ENCODE results near the gene PAQR4.

PAQR4 gene

DNA sequence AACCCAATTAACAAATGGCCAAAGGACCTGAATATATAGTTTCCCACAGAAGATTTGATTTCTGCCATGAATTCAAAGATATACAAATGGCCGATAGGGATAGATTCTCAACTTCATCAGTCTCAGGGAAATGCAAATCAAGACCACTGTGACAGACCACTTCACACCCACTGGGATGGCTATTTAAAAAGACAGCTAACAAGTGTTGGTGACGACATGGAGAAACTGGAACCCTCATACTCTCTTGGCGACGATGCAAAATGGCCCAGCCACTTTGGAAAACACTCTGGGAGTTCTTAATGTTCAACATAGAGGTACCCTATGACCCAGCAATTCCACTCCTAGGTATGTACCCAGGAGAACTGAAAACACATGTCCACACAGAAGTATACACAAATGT lies 22.5 kb upstream of the PAQR4 start:
- DNase-seq, result no peak

DNA sequence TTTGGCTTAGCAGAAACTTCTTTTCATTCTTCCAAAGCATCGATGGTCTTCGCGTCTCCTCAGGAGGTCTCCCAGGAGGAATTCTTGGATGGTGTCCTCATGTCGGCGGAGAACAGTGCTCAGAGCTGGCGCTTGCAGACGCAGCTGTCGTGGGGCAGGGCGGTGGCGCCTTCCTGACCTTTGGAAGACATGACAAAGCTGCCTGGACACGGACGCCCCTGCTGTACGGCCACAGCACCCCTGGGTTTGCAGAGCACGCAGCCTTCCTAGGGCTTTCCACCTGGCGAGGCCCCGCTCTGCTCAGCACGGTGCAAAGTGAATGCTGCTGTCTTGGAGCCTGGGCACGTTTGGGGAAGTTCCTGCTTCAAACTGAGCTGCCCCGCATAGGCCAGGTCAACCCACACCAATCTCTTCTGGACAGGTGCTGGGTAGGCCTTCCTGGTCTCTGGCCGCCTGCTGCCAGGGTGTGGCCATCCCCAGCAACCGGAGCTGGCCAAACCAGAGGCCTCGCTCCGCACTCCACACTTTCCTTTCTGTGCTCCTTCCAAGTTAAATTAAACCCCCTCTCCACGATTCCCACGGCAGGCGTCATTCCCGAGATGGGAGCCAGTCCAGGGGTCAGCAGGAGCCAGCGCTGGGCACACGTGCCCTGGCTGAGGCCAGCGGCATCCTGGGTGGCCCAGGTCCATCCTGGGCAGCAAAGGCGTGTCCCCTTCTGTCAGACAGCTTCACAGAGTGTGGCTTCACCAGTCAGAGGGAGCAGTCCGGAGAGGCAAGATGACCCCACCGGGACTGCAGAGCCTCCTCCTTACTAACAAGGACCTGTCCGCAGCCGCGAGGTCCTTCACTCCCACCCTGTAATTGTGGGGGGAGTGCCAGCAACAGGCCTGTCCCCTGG lies 20.1 kb upstream of the PAQR4 start:
- DNase-seq, result no peak

DNA sequence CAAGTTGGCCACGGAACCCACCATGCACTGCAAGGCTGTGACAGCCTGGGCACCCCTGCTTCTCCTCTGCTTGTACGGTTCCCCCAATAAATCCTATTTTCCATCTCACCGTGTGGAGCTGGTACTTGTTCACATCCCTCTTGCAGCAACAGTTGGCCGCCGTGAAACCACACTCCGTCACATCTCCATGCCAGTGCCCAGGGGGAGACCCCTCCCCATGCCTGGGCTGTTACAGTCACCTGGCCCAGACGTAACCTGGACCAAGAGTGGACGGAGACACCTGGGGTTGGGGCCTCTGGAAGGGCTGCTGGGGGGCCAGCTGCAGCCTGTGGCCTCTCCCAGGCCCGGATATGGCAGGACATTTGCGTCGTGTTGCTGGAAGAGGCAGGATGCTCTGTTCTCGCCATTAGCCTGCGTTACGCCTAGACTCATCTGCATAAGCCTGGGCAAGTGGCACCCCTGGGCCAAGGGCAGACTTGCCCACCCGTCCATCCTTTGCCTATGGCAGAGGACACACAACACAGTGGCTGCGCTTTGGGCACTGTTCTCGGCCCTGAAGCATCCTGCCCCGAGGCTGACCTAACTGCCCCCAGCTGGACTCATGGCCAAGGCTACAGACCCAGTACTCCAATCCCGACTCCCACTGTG lies 19.3 kb upstream of the PAQR4 start:
- DNase-seq, result no peak

DNA sequence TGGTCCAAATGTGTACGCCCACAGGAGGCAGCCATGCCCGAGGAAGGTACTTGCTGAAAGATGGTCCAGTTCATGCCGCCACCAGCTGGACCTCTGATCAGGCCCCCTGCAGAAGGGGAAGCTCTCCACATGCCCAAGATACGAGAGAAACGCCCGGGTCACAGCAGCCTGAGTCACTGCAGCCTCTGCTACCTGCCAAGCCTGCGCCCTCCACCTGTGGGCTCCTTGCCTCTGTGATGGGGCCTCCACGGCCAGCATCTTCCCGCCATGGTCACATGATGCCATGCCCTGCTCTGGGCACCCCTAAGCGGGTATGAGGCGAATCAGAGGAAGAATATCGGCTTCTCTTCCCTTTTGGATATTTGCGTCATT lies 18.8 kb upstream of the PAQR4 start:
- DNase-seq, result no peak

DNA sequence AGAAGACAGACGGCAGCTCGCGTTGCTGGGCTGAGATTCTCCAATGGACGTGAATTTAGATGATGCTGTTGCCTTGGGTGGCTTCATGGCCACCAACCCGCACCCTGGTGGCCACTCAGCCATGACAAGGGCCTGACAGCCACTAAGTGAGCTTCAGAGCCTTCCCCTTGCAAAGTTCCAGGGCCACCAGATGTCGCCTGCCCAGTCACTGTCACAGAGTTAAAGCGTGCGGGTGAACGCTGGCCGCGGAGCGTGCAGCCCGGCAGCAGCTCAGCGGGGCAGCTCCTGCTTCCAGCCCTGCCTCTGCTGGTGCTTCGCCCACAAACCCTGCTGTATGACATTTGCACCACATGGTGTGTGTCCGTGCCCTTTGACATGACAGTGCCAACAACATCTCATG lies 18.4 kb upstream of the PAQR4 start:
- DNase-seq, result no peak

DNA sequence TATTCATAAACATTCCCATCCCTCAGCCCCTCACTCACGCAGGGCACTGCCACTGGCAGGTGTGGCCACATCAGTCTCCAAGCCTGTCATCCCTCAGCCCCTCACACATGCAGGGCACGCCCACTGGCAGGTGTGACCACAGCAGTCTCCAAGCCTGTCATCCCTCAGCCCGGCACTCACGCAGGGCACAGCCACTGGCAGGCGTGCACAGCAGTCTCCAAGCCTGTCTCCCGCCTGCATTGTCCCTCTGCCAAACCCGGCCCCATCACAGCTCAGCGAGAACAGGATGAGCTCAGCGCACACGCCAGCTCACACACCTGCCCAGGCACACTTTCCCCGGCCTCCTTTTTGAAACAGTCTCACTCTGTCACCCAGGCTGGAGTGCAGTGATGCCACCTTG lies 16.5 kb upstream of the PAQR4 start:
- no peak for DNase-seq

DNA sequence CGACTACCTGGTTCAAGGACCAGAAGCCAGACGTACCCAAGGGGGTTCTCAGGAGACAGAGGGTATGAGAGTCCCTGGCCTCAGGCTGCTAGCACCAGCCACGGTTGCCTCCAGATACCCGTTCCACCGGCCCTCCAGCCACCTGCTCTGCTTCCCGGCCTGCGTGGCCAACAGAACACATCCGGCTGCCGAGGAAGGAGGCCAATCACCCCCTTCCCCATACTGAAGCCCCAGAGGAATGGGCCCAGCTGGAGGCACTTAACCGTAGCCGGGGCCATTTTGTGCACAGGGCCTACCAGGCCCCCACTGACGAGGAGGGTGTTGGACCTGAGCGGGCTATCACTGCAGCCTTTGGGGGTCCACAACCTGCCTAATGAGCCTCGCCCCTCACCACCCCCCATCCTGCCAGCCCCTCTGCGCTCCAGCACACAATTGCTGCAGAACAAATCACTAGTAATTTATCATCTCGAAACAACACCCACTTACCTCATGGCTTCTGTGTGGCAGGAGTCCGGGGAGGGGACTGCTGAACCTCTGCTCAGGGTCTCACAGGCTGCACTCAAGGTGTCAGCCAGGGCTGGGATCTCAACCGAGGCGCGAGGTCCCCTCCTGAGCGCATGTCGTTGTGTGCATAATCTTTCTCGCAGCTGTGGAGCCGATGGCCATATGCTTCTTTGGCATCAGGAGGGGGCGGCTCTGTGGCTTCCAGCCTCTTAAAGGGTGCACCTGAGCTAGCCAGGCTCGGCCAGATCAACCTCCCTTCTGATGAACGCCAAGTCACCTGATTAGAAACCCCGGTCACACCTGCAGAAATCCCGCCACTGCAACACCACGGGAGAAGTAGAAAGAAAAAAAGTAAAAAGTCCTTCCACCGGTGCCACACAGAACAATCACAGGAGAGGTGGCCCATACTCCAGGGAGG lies 15.2 kb upstream of the PAQR4 start:
- DNase-seq, result peak; percentile 68

DNA sequence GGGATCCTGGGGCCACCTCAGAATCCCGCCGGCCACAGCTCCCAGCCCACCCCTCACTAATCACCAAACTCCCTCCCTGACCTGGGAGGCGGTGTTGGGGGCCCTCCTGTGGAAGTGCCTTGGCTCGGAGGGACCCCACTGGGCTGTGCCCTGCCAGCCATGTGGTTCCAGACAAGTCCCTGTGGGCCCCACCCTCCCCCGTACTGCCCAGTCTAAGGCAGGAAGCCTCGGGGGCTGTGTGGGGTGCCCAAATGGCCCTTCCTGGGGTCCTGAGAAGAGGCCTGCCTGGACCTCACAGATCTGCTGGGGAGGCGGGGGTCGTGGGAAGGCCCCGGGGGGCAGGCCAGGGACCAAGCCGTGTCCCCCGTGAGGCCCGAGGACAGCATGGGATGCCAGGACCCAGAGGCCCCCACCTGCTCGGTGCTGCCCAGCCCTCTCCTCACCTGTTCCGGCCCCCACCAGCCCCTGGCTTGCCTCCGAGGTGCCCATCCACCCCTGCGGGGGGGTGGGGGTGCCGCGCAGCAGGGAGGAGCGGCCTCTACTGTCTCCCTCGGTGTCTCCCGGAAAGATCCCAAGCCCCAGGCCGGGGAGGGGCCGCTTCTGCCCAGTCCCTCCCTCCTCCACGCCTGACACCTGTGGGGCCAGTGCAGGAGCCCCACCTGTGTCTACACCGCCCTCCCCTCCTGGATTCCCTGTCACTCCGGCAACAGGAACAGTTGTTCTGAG lies 14.3 kb upstream of the PAQR4 start:
- no peak for DNase-seq

DNA sequence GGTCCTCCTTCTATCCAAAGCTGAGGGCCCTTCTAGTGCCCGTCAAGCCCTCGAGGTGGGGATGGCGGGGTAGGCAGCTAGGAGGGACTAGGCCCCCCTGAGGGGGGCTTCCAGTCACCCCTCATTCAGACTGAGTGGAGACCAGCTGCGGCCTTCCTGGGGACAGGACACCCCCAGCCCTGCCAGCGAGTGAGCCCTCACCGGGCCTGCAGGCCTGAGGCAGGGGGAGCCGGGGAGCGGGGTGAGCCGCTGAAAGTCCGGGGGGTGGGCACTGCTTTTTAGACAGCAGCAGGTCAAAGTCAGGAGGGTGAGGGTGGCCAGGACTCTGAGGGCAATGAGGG lies 13.7 kb upstream of the PAQR4 start:
- no peak for DNase-seq

DNA sequence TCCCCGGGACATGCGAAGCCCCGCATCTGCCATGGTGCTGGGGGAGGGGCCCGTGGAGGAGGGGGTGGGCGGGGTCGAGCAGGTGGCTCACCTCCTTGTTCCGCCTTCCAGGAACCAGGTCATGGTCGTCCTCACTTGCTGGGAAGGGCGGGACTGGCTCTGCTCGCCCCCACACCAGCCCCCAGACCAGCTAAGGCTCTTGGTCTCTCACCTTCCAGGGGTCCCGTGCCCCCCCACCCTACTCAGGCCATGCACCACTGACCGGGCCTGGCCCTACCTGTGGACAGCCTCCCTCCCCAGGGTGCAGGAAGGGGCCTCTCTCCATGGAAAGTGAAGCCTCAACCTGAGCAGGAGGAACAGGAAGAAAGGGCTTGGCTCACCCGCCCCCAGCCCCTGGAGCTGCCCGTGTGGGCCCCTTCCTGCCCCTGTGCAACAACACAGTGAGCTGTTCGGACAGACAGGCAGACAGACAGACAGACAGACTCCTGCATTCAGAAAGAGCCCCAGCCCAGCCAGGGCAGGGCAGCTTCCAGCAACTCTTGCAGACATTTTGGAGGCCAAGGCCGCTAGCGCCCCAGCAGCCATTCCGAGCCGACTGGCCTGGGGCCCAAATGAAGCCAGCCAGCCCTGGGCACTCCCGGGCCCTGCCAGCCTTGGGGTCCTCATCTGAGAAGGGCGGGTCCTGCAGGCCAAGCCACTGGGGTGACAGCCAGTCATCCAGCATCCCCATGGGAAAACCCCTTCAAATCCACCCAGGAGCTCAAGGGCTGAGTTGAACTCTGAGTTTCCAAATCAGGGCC lies 13.2 kb upstream of the PAQR4 start:
- no peak for DNase-seq

DNA sequence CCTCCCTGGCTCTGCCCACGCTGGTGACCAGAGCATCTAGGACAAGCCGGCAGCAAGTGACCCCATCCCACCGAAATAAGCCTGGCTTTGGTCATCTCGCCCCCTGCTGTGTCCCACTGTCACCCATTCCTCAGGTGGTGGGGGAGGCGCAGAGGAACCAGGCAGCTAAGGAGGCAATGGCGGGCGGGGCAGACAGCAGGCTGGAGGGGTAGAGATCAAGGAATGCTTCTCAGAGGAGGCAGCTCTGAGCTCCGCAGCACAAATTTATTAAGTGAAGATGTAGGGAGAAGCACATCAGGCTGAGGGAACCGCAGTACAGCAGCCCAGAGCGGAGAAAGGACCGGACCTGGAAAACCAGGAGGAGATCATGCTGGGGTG lies 12.6 kb upstream of the PAQR4 start:
- no peak for DNase-seq

DNA sequence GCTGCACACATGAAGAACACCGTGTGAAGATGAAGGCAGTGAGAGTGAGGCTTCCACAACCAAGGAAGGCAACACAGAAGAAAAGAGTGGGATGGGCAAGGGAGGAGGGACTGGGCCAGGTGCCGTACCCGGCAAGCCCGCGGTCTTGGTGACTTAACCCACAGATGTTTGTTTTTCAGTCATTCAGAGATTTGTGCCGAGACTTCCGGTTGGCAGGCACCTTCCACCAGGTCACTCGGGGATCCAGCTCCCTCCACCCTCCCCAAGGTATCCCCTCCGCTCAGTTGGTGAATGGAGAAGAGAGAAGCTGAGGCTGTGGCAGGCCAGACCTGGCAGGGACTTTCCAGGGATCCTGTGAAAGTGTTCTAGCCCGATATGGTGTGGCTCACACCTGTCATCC lies 9.9 kb upstream of the PAQR4 start:
- DNase-seq, result no peak

DNA sequence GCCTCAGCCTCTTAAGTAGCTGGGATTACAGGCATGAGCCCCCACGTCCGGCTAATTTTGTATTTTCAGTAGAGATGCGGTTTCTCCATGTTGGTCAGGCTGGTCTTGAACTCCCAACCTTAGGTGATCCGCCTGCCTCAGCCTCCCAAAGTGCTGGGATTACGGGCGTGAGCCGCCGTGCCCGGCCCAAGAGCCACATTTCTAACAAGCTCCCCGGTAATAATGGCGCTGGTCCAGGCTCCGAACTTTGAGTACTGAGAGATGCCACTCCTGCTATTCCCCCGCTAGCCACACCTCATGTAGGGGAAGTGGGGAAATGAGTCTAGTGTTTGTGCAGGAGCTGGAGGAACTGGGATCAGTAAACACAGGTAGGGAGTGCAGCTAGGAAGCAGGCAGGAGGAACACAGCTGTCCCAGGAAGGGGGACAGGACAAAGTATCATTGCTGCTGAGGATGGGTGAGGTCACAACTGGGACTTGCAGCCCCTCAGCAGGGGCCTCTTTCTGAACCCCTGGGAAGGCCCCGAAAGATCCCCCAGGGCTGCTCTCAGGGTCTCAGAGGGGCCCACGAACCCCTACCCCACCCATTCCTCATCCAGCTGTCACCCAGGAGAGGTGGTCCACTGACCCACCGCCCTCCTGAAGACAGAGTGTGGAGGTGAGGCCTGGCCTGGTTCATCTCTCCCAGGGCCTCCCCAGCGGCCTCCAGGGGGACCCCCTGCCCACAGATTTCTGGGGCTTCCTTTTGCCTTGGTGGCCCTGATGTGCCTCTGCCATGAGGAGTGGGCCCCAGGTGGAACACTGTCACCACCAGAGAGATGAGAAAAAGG lies 8.8 kb upstream of the PAQR4 start:
- DNase-seq, result no peak

DNA sequence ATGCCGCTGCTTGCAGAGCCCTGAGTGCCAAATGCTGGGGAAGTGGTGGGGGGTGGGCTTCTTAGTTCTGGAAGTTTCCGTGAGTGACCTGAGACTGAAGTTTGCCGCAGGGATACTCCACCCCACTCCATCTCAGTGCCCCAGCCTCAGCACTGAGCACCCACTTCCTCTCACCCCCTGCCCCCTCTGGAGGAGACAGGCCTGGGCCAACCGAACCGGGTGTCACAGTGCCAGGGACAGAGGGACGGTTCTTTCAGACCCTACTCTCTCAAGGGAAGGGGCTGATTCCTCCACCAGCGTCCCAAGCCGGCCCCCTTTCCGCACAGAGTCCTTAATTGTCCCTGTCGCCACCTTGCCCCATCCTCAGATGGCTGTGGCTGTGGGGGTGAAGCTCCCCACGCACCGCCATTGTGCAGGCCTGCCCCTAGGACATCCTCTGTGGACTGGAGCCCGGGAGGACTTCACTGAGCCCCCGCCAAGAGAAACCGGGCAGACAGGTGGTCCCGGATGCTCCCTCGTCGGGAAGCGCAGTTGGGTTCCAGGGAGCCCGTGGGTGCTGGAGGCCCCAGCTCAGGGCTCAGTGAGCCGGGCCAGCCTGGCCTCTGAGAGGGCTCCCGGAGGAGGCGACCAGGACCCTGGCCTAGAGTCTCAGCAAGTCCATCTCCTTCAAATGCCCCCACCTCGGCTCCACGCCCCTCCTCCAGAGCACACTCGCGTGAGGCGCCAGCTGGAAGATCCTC lies 6.6 kb upstream of the PAQR4 start:
- no peak for DNase-seq

DNA sequence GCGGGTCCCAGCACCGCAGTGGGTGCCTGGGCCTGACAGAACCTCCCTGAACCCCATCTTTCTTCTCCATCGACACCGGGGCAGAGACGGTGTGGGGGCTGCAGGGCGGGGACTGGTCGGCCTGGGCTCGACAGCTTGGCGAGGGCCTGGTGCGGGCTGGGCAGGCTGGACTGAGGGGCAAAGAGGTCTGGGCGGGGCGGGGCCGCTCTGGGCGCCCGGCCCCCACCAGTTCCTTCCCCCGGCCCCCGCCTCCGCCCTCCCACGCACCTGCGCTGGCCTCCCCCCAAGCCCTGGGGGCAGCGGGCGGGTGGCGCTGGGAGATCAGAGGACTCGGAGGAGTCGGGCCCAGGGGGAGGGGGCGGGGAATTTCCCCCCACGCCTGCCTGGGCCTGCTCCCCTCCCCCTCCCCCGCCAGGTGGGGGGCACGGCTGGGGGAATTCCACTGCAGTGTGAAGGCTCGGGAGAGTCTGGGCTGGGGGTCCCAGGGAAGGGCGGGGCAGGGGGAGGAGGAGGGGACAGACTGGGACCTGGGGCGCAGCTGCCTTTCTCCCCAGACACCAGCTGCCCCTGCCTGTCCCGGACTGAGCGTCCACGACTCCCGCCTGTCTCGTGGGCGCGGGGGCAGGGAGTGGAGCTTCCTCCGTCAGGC lies 6.0 kb upstream of the PAQR4 start:
- no peak for DNase-seq

DNA sequence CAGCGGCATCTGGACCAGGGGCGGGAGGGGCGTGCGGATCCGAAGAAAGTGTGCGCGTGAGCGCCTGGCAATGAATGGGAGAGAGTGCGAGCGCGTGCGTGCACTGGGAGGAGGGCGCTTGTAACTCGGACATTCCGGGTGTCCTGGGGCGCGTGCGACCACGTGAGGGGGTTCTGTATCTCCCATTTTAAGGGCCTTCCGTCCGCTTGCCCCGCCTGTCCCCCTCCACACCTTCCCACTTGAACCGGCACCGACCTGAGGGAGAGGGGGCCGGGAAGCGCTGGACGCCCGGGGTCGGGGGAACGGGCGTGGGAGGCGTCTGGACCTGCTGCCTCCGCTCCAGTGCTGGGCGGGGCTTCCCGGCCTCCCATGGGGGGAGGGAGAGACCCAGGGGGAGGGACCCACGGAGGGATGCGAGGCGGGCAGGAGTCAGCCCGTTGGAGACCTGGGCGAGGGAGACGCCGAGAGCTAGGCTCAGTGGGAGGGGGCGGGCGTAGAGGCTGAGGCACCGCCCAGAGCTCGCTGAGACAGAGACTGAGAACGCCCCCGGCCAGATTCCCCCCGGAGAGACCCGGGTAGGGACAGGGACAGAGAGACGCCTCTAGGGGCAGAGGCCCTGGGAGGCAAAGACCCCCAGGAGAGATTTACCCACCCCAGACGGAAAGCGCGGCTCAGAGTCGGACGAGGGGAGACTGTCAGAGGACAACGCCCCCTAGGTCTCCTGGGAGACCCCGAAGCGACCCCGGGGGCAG lies 5.2 kb upstream of the PAQR4 start, which contains the start of gene KREMEN2:
TSS of gene KREMEN2 (plus strand) at position 553 of the 752 bp plus-strand sequence. CDS start 246 bp downstream, outside the sequence.
- peak; percentile 52 for DNase-seq

DNA sequence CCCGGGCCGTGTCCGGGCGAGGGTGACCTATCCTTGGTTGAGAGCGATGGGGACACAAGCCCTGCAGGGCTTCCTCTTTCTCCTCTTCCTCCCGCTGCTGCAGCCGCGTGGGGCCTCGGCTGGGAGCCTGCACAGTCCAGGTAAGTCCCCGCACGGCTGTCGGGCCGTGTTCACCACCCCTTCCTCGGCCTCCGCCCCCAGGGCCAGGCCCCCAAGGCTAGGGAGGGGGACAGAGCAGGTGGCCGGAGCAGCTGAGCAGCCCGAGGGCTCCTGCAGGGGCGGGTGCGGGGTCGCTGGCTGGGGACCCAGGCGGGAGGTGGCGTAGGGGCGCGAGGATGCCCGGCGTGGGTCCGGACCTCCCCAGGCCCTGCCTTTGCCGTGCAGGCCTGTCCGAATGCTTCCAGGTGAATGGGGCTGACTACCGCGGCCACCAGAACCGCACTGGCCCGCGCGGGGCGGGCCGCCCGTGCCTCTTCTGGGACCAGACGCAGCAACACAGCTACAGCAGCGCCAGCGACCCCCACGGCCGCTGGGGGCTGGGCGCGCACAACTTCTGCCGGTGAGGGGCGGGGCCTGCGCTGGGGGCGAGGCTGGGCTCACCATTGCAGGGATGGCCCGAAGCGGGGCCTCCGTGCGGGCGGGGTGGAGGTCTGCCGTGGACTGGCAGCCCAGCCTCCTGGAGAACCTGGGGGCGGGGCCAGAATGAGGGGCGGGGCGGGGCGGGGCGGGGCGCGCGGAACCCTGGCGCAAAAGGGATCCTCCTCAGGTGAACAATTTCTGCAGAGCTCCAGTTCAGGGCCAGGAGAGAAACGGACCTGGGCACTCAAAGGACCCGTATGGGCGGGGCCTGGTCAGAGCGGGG lies 4.4 kb upstream of the PAQR4 start:
- DNase-seq, result peak; percentile 52

Data from NCI-H524 treated with DMSO at 0.1 percent for 48 hours (cell line).